HepG2 (cell line): Measurements from ENCODE around the gene CD180. TPM values are rescaled to one million over a fixed set of nuclear protein-coding genes. Genes with fewer than 3 reads are reported as not detected.
A peak's percentile ranks its signal among the peaks of the same experiment; 100 is the strongest.

Experiments
- ATAC-seq: fragments of 200-7000 bp; cut with Tn5 transposase; 3 replicates; pipeline ENCODE4 v1.9.1; 2020; ENCODE audit warnings: mild to moderate bottlenecking, moderate library complexity
- BruUV-seq: library from RNA; stranded (reverse); fragments of 400-500 nt; replicated peaks from 2 replicates; lab custom pipeline; 2021; lab: Mats Ljungman, UMichigan
- CTCF ChIA-PET: fragments of 300-600 bp; formaldehyde crosslinking; extraction: SDS; loops from one replicate; lab custom pipeline; 2021; ENCODE audit warnings: low total read pairs, inconsistent platforms, low intra/inter-chr PET ratio; lab: Yijun Ruan, JAX
- POLR2A ChIA-PET: fragments of 350-600 bp; sonication (Branson Sonifier 250); formaldehyde crosslinking; loops from one replicate; lab custom pipeline; 2020; ENCODE audit warnings: antibody characterized with exemption, inconsistent platforms; lab: Yijun Ruan, JAX
- DNase-seq: peaks from one replicate; pipeline ENCODE4 v3.0.0-alpha.2; 2015; ENCODE audit warnings: low spot score
- FAIRE-seq: peaks from 3 replicates; lab custom pipeline; 2011; peaks lifted over from hg19 to GRCh38; lab: Jason Lieb, UNC
- H2AFZ ChIP-seq: one replicate; pipeline ENCODE4 v1.6.1; 2011; ENCODE audit warnings: low read length, inconsistent platforms
- H3K27ac ChIP-seq: fragments of 300-600 bp; 3 replicates; pipeline ENCODE4 v1.8.0; 2011; ENCODE audit warnings: mixed run types, mild to moderate bottlenecking, mixed read lengths, low read length, inconsistent platforms; ENCODE audit not compliant: insufficient read depth; ENCODE audit errors: extremely low read length
- H3K27me3 ChIP-seq, 2 experiments: fragments of 200-600 bp in 1 of 2; 2 replicates in 1 of 2; 3 replicates in 1 of 2; pipeline versions ENCODE4 v1.6.0 to v1.8.0; 2011; ENCODE audit warnings: low read length in 2 of 2, mild to moderate bottlenecking in 2 of 2, moderate library complexity in 2 of 2, inconsistent platforms in 1 of 2; ENCODE audit not compliant: insufficient read depth in 2 of 2, control insufficient read depth in 1 of 2
- H3K36me3 ChIP-seq, 2 experiments: fragments of 200-600 bp in 1 of 2; replicated peaks in 1 of 2; 2 replicates in 1 of 2; 3 replicates in 1 of 2; pipeline versions ENCODE4 v1.5.1 to v1.8.0; 2011; ENCODE audit warnings: low read length in 2 of 2, inconsistent platforms in 1 of 2; ENCODE audit not compliant: insufficient read depth in 2 of 2, control insufficient read depth in 1 of 2
- H3K4me1 ChIP-seq: 2 replicates; pipeline ENCODE4 v1.5.1; 2012; ENCODE audit warnings: low read length, inconsistent platforms; ENCODE audit not compliant: insufficient read depth
- H3K4me2 ChIP-seq: 2 replicates; pipeline ENCODE4 v1.6.0; 2011; ENCODE audit warnings: low read depth, low read length, inconsistent platforms
- H3K4me3 ChIP-seq, 3 experiments: fragments of 200-600 bp in 1 of 3; sonication (generic), shearing (Covaris generic) in 1 of 3; replicated peaks in 1 of 3; 2 replicates each; pipeline ENCODE4 v1.5.1; 2011 to 2016; ENCODE audit warnings: low read length in 3 of 3, inconsistent platforms in 2 of 3, low read depth in 2 of 3, mild to moderate bottlenecking in 2 of 3, control low read depth in 1 of 3, mixed read lengths in 1 of 3; ENCODE audit not compliant: insufficient read depth in 1 of 3
- H3K79me2 ChIP-seq: one replicate; pipeline ENCODE4 v1.6.1; 2011; ENCODE audit warnings: low read length, inconsistent platforms; ENCODE audit not compliant: insufficient read depth
- H3K9ac ChIP-seq: 2 replicates; pipeline ENCODE4 v1.6.0; 2011; ENCODE audit warnings: mild to moderate bottlenecking, low read depth, low read length, inconsistent platforms; ENCODE audit not compliant: insufficient read depth
- H3K9me3 ChIP-seq: 2 replicates; pipeline ENCODE4 v1.5.1; 2012; ENCODE audit warnings: mild to moderate bottlenecking, low read length
- H4K20me1 ChIP-seq: 2 replicates; pipeline ENCODE4 v1.6.0; 2011; ENCODE audit warnings: inconsistent platforms, mild to moderate bottlenecking, low read length, moderate library complexity; ENCODE audit not compliant: insufficient read depth
- CSRNP2 ChIP-seq: sonication (generic); formaldehyde crosslinking; conservative IDR thresholded peaks from 2 replicates; pipeline ENCODE4 v1.8.0; 2022; ENCODE audit warnings: low read depth, missing genetic modification reagents
- MAFF ChIP-seq: IDR thresholded peaks from 2 replicates; pipeline ENCODE4 v1.6.1; 2011; ENCODE audit warnings: low read depth, low read length, improper control_type of control experiment
- MAFK ChIP-seq, 2 experiments: IDR thresholded peaks in 1 of 2; conservative IDR thresholded peaks in 1 of 2; 2 replicates each; pipeline ENCODE4 v1.6.1; 2011; ENCODE audit warnings: improper control_type of control experiment in 2 of 2, low read length in 2 of 2
- NFIC ChIP-seq: IDR thresholded peaks from 2 replicates; pipeline ENCODE4 v1.6.1; 2012; ENCODE audit warnings: mild to moderate bottlenecking, low read length, inconsistent platforms
- PPARG ChIP-seq: conservative IDR thresholded peaks from 2 replicates; pipeline ENCODE4 v1.6.1; 2016; ENCODE audit warnings: missing biosample characterization, missing genetic modification reagents
- SIX1 ChIP-seq: sonication (generic); formaldehyde crosslinking; IDR thresholded peaks from 2 replicates; pipeline ENCODE4 v1.4.0; 2020; ENCODE audit warnings: missing genetic modification reagents, borderline replicate concordance
- ZSCAN25 ChIP-seq: sonication (generic); formaldehyde crosslinking; IDR thresholded peaks from 2 replicates; pipeline ENCODE4 v1.8.0; 2022; ENCODE audit warnings: mild to moderate bottlenecking, missing genetic modification reagents
- WGBS: methylation state at CpG from one replicate; pipeline ENCODE4 v1.1.6; 2017; ENCODE audit warnings: low lambda C conversion rate; 5-methylcytosine and 5-hydroxymethylcytosine counted together
- in situ Hi-C: cut with HindIII; loops from 2 replicates; pipeline ENCODE4 v1.10.0; 2017; ENCODE audit warnings: low pct_unique_long_range_greater_than_20kb; ENCODE audit not compliant: extremely low pct_ligation_motif_present
- intact Hi-C: fragments of 100-400 bp; cut with micrococcal nuclease; formaldehyde crosslinking; loops from one replicate; pipeline ENCODE4 v1.10.0; 2022; ENCODE audit not compliant: unreplicated experiment
- polyA plus RNA-seq, 8 experiments: library from polyadenylated mRNA; depleted of rRNA in 3 of 8; stranded (reverse) in 7 of 8; unstranded in 1 of 8; fragments of >200 nt; fragmentation: Illumina TruSeq in 4 of 8; extraction: Trizol in 4 of 8; gene quantifications; 2 replicates each; pipeline versions ENCODE4 v1.2.1 to v1.2.3, GENCODE V29; 2011 to 2016; ENCODE audit warnings: low read depth in 4 of 8, missing spikeins in 1 of 8, mixed read lengths in 1 of 8; ENCODE audit not compliant: insufficient read depth in 1 of 8
- total RNA-seq, 5 experiments: library from RNA; depleted of rRNA; stranded (reverse); fragments of >200 nt; fragmentation: Illumina TruSeq; extraction: Trizol; gene quantifications; 2 replicates each; pipeline ENCODE4 v1.2.3, GENCODE V29; 2016; ENCODE audit warnings: low read depth in 1 of 5

The CD180 gene
- total and polyA plus RNA-seq, 2 of the 13 experiments (the other 11 are each of a cell fraction or from before 2014, with no cell fraction given): not detected

- Histone ChIP-seq H4K20me1 (no peaks in the 10 kb centered on the region), H3K9me3 (no peaks in the 10 kb centered on the region), H3K79me2 (no peaks in the 10 kb centered on the region), H3K36me3 (peaks cover 3 to 5% of the 10 kb centered on the region in 2 experiments; a peak in 4 of 5 replicates), H3K4me3 (no peak overlapping the region), H3K9ac (no peak overlapping the region), H3K27me3 (no peaks in the 10 kb centered on the region), H3K4me1 (peaks cover 10% of the 10 kb centered on the region), H3K4me2 (no peak overlapping the region), H2AFZ (no peak overlapping the region), H3K27ac (no peak overlapping the region)
- WGBS: 92% methylated on average over 6 of the region's 6 CpGs
- no TSS peak for BruUV-seq
- no peak for TF ChIP-seq PPARG (CRISPR knock-in tag)
- peak; percentile 64 for TF ChIP-seq MAFF
- peak; percentile 48 to 71 for TF ChIP-seq MAFK (conservative IDR thresholded peaks at IDR 0.05 in 1 of 2, IDR thresholded peaks at IDR 0.05 in 1 of 2; ENCODE audit: low read length in 2 of 2)
- POLR2A ChIA-PET: no interaction called here
- in situ Hi-C loops: no loop called here
- intact Hi-C loops: no loop called here
- ATAC-seq (no peak), FAIRE-seq (no peak), DNase-seq (no peak)
- CTCF ChIA-PET: no interaction called here
Observed at GRCh38 chr5:67135381-67135984, 61.1 kb downstream of the CD180 start.

- Histone ChIP-seq H3K36me3 (peaks cover 2 to 3% of the 10 kb centered on the region in 2 experiments; a peak in 3 of 5 replicates), H3K79me2 (no peaks in the 10 kb centered on the region), H3K4me3 (no peak overlapping the region), H3K9me3 (no peaks in the 10 kb centered on the region), H4K20me1 (no peaks in the 10 kb centered on the region), H3K27ac (no peak overlapping the region), H3K27me3 (no peaks in the 10 kb centered on the region), H3K9ac (no peak overlapping the region), H3K4me2 (no peak overlapping the region), H2AFZ (no peak overlapping the region), H3K4me1 (peaks cover 7% of the 10 kb centered on the region; the same call in 1 of the 2 replicates)
- no TSS peak for BruUV-seq
- FAIRE-seq: no peak
- CTCF ChIA-PET: no interaction called here
- WGBS: 90% methylated on average over 3 of the region's 3 CpGs
- POLR2A ChIA-PET: no interaction called here
- DNase-seq: no peak
- TF ChIP-seq NFIC (no peak), CSRNP2 (CRISPR knock-in tag) (no peak), ZSCAN25 (CRISPR knock-in tag) (no peak), SIX1 (CRISPR knock-in tag) (no peak)
- intact Hi-C loops (no loop called here), in situ Hi-C loops (no loop called here)
- no peak for ATAC-seq
Observed at GRCh38 chr5:67133776-67134175, 62.8 kb downstream of the CD180 start.
